GM18519 (cell line): ENCODE measurements around the gene DACH2.
"Not testable (repeated sequence)": the region's sequence is repeated elsewhere in the genome, so short reads cannot be mapped to it uniquely, and the experiment has no call there.

Experiments
- ATAC-seq: cut with Tn5 transposase; IDR thresholded peaks from one replicate; pipeline ENCODE4 v1.9.1; 2021; ENCODE audit warnings: mild to moderate bottlenecking, moderate library complexity; ENCODE audit not compliant: unreplicated experiment, low FRiP score

Gene DACH2

DNA sequence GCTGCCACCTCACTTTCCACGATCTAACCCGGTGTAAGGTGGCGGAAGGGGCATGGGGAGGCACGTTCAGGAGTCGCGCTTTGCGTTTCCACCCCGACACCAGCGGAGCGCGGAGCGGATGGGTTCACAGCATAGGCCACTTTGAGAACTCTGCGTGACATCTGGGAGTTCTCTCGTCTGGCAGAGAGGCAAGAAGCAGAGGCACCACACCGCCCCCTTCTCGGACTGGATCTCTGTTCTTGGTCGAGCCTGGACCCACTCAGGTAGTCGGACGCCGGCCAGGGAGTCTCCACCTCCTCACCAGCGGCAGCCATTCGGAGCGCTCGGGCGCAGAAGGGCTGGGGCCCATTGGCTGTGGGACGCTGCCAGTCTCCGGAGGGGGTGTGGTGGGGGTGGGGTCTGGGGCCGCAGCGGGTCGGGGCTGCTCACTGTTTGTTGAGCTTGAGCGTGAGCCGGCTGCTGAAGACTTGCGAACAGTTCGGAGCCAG lies at the start of gene DACH2:
DACH2 (plus strand) TSS at position 428 of the 488 bp plus-strand sequence.
- peak; percentile 99 for ATAC-seq

DNA sequence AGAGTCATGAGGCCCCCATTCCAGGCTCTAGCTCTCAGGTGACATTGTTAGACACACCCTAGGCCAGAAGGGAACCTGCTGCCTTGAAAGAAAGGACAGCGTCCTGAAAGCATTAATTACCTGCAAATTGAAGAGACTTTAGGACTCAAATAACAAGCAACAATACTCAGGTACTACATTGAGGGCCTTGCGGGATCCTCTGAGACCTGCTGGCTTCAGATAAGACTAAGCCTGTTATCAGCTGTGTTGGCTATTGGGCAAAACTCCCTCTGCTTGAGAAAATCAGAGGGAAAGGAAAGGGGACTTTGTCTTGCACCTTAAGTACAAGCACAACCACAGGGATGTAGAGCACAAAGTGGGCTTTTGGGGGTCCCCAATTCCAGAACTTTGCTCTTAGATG lies 45.9 kb upstream of the DACH2 start:
- ATAC-seq = no peak

DNA sequence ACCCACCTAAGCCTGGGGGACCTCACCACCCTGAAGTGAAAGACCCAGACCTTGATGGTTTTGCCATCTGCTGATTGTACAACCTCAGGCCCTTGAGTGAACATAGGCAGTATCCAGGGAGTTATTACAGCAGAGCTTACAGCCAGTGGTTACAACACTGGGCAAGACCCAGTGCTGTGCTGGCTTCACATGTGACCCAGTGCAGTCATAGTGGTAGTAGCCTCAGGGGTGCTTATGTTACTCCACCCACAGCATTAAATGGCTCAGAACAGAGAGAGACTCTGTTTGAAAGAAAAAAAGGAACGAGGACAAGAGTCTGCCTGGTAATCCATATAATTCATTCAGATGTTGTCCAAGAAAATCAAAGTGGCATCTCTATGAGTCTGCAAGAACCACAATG lies 45.2 kb upstream of the DACH2 start:
- ATAC-seq = no peak

DNA sequence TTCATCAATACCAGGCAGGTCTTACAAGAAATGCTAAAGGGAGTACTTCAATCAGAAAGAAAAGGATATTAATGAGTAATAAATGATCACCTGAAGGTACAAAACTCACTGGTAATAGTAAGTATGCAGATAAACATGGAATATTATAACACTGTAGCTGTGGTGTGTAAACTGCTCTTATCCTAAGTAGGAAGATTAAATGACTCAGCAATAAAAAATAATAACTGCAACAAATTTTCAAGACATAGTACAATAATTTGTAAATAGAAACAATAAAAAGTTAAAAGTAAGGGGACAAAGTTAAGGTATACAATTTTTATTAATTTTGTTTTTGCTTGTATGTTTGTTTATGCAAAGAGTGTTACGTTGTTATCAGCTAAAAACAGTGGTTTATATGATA lies 43.7 kb upstream of the DACH2 start:
- no peak for ATAC-seq

DNA sequence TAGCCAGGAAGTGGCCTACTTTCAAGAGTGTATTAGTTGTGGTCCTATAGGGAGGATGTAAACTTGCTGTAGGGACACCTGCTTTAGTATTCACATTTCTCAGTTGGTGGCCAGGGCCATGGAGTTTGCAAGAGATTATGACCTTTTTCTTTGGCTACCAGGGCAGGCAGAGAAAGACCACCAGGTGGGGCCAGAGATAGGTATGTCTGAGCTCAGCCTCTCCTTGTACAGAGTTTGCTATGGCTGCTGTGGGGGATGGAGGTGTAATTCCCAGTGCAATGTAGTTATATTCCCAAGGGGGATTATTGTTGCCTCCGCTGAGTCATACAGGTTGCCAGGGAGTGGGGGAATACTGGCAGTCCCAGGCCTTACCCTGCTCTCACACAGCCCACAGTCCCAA lies 26.3 kb upstream of the DACH2 start:
- no peak for ATAC-seq

DNA sequence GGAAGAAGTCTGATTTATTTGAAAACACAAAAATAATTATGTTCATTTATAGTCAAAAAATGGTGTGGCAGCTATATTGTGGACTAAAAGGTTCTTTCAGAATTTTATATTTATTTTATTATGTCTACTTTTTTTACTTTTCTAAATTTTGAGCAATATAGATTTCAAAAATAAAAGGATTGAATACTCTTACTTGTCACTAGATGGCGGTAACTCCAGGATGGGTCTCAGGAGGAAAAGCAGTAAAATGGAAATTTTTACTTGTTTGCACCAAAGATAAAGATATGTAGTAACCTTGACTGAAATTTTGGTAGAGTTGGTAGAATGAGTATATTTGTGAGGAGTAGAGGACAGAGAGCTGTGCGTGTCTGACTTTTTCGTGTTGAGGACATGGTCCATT lies 14.5 kb upstream of the DACH2 start:
- no peak for ATAC-seq

DNA sequence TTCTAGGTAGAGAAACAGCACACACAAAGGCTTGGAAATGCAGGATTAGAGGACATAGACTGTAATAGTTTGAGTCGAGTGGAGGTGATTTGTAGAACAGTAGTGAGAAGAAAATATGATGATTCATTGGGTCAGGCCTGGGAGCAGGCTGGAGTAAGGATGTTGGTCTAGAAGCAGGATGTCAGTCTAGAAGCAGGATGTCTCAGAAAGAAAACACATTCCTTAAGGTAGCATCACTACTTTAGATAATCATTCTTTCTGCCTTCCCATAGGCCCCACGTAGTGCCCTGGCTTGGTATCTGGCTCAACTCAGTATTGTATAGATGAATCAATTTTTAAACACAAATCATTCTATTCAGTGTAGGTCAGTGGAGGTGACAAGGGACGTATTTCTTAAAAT lies 11.2 kb upstream of the DACH2 start:
- ATAC-seq = no peak

DNA sequence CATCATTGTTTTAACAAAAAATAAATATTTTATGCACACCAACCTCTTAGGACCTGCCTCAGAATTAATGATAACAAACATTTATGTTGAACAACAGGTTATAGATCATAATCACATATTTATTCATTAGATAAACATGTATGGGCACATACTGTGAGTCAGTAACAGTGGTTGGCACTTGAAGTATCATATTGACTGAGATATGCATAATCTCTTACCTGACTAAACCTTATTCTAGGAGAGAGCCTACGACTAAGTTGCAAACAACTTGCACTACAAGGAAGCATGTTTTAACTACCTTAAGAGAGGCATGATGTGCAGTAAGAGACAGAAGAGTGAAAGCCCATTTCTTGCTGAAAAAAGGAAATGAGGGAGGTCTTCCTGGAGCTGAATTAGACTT lies 6.5 kb upstream of the DACH2 start:
- no peak for ATAC-seq

DNA sequence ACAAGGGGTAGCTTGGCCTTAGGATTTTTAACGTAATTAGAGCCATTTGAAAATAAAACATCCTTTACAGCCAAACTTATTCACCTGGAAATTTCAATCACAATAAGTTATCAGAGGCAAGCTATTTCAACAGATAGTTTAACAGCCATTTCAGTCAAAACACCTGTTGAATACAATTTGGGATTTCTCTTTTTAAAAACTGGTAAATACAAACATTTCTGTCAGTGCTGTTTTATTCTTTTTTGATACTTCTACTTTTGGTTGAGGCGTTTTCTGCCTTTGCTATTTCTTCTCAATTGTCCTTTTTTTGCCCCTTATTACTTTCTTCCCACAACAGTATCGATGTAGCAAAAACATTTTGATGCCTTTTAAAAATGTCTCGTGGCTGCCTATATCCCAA lies 2.1 kb upstream of the DACH2 start:
- no peak for ATAC-seq

DNA sequence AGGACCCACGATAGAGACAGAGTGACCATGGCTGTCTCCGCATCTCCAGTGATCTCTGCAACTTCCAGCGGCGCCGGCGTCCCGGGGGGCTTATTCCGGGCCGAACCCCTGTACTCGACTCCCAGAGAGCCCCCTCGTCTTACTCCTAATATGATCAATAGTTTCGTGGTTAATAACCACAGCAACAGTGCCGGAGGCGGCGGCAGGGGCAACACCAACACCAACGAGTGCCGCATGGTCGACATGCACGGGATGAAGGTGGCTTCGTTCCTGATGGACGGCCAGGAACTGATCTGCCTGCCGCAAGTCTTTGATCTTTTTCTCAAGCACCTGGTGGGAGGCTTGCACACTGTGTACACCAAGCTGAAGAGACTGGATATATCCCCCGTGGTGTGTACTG lies 343 bp downstream of the DACH2 start:
- ATAC-seq = no peak

DNA sequence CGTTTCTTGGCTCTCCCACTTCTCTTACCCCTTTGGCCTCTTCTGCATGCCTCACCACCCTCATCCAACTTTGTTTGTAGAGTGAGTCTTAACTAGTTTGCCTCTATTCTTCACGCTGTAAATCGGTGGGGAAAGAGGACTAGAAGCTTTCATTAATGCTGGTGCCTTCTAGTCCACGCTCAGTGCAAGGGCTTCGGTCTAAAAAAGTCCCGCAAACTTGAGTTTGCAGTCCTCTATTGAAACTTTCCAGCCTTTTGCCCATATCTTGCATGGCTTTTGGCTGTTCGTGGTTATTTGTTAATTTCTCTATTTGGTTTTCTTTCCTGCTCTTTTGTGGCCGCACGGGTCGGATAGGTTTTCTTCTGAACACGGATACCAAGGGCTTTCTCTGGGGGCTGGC lies 868 bp downstream of the DACH2 start:
- ATAC-seq = no peak

DNA sequence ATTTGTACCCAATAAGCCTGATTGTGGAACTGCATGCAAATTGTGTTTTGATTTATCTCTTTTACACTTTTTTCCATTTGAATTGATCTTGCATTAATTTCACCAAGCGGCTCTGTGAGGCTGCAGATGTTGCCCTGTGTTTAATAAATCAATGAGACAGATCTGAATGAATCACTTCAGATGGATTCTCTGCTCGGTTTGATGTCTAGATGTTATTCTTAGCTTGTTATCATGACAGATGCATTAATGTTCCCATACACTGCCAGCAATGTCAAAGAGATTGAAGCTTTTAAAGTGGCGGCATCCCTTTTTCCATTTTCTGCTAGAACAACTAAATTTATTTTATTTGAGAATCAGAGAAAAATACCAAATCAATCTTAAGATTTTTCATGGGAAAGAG lies 6.3 kb downstream of the DACH2 start:
- ATAC-seq = no peak

DNA sequence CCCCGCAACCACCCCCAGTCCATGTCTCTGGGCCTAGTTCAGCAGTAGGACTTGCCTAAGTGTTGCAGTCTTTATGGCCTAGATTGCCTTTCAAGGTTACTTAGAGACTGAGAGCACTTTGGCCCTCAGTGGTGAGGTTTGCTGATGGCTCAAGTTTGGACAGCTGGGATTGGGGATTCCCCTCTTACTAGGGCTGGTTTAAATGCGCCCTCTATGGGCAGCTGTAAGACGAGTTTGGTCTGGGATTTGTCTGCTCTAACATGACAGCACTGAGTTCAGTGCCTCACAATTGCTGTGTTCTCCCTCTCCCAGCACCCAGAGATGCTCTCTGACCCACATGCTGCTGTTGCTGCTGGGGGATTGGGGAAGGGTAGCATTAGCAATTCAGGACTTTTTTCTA lies 23.1 kb downstream of the DACH2 start:
- ATAC-seq = no peak

DNA sequence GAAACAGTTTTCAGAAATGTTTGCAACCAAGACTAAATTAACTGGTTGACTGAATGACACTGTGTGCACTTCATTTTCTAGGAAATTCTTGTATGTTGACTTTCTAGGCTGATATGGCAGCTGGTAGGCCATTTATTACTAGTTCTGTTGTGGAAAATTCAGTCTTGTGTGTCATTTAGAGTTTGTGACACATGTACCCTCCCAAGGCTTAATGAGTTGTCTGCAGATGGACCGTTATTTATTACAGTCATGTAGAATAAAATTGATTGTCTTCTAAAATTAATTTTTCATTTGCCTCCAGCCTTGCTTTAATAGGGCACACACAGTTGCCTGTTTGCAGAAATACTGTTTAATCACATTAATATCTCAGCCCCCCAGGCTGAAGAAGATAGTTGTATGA lies 30.7 kb downstream of the DACH2 start:
- no peak for ATAC-seq

DNA sequence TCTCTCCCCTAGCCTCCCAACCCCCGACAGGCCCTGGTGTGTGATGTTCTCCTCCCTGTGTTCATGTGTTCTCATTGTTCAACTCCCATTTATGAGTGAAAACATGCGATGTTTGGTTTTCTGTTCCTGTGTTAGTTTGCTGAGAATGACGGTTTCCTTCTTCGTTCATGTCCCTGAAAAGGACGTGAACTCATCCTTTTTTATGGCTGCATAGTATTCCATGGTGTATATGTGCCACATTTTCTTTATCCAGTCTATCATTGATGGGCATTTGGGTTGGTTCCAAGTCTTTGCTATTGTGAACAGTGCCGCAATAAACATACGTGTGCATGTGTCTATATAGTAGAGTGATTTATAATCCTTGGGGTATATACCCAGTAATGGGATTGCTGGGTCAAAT lies 33.1 kb downstream of the DACH2 start:
- ATAC-seq = not testable (repeated sequence)

DNA sequence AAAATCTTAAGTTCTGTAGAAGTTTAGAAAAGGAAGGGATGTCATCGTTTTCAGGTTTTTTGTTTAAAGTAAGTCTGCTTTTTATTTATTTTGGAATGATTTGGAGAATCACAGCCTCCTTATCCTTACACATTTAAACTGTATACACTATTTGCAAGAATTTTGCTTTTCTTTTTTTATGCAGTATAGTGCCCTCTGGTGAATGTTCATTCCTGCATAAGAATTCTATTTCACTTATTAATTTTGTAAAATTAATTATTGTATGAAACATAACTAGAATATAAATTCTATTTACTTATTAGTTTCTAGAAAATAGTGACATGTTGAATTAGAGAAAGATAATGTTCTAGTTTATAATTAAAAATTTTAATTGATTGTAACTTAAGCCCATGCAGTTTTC lies 44.6 kb downstream of the DACH2 start:
- no peak for ATAC-seq

DNA sequence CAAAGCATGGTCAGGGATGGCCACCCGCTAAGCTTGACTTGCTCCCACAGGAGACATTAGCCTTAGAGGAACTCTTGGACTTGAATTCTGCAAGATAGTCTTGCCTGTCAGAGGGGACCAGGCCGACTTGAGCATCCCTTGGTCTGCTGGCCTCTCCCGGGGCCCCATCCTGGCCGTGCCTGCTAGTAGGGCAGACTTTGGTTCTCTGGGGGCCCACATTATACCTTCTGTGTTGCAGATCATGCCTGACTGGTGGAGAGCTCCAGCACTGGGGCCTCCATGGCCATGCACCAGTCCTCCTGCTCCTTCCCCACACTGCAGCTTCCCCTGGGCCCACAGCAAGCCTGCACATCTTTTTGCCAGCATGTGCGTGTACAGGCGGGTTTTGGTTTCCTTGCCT lies 46.5 kb downstream of the DACH2 start:
- no peak for ATAC-seq

DNA sequence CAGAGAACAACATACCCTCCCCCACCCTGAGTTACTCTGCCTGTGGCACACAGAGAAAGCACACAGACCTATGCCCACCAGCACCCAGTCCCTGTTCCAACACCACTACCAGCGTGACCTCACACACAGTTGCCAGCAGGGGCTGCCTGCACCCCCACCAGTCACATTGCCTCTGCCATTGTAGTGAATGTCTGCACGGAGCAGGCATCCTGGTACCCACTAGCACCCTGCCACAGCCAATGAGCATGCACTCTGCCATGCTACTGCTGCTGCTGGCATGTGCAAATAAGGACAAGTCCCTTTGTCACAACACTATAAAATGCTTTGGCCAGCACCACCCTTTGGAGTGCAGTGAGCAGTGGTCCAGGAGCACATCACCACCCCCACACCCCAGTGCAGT lies 47.1 kb downstream of the DACH2 start:
- ATAC-seq = no peak

DNA sequence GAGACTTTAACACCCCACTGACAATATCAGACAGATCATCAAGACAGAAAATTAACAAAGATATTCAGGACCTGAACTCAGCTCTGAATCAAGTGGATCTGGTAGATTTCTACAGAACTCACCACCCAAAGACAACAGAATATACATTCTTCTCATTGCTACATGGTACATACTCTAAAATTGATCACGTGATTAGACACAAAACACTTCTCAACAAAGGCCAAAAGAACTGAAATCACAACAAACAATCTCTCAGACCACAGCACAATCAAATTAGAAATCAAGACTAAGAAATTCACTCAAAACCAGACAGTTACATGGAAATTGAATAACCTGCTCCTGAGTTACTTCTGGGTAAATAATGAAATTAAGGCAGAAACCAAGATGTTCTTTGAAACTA lies 49.6 kb downstream of the DACH2 start:
- no peak for ATAC-seq

DNA sequence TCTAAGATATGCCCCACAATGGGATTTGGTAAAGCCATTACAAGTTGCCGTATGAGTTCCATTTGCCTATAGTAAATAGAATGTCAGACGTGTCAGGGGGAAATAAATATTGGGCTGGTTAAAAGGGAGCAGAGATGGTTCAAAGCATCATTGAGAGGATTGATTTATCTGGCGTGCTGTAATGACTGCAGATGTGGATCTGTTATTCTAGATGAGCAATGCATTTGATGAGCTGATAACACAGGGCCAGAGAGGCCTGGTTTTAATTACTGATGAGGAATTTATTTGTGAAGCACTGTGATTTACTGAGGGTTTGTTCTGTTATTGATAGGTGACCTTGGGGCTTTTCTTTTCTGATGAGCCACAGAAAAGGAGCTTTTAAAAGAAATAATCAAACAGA lies 62.5 kb downstream of the DACH2 start:
- ATAC-seq = no peak

DNA sequence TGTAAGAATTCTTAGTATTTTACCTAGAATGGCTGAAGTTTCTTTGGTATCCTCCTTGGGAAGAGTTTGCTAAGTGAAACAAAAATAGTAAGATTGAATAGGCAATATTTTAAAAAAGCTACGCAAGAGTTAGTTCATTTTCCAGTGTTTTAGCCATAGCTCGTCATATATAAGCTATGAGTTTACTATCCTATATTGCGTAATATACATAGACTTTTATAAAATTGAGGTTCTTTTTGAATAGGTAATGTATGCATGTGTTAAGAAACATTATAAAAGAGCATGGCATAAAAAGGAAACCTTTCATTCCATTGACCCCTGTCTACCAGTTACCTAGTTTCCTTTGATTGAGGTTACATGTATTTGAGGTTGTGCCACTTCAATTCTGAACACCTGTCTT lies 67.0 kb downstream of the DACH2 start:
- no peak for ATAC-seq

DNA sequence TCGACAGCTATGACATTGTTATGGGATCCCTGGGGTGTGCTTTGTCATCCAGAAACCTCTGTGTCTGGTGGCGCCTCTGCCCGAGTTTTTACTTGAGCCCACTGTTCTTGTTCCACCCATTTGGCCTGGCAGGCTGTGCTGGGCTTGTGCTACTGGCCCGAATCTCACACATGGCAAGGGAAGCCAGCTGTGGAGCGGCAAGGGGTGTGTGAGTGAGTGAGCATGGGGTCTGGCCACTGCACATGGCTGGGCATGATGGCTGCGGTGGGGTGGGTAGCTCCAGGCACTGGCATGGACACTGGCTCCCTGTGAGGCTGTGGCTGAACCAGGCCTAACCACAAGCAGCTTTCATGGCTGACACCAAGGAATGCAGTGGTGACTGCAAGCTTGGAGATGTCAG lies 89.2 kb downstream of the DACH2 start:
- no peak for ATAC-seq

DNA sequence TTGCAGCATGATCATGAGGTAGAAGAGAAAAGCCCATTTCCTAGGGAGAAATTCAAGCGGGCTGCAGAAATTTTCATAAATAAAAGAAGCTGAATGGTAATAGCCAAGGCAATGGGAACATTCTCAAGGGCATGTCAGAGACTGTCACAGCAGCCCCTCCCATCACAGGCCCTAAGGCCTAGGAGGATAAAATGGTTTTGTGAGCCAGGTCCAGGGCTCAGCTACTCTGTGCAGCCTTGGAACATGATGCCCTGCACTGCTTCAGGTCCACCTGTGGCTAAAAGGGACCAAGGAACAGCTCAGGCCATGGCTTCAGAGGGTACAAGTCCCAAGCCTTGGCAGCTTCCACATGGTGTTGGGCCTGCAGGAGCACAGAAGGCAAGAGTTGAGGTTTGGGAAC lies 93.3 kb downstream of the DACH2 start:
- ATAC-seq = no peak

DNA sequence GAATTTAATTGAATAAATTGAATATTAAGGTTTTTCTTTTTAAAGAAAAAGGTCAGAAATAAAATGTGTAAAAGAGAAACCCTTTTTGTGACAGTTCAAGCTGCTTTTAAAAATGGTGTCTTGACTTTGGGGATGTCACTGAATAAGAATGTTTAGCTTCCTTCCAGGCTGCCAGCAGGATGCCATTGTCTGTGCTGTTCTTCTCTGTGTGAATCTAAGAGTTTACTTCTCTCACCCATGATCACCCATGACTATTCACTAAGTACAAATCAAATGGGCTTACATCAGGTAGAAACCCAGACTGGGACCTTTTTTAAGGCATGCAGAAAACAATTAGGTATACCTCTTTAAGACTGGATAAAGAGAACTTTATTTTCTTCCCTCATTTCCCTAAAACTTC lies 115.3 kb downstream of the DACH2 start:
- ATAC-seq = no peak
